ENCODE results near the gene NOS1AP.

Gene NOS1AP

DNA sequence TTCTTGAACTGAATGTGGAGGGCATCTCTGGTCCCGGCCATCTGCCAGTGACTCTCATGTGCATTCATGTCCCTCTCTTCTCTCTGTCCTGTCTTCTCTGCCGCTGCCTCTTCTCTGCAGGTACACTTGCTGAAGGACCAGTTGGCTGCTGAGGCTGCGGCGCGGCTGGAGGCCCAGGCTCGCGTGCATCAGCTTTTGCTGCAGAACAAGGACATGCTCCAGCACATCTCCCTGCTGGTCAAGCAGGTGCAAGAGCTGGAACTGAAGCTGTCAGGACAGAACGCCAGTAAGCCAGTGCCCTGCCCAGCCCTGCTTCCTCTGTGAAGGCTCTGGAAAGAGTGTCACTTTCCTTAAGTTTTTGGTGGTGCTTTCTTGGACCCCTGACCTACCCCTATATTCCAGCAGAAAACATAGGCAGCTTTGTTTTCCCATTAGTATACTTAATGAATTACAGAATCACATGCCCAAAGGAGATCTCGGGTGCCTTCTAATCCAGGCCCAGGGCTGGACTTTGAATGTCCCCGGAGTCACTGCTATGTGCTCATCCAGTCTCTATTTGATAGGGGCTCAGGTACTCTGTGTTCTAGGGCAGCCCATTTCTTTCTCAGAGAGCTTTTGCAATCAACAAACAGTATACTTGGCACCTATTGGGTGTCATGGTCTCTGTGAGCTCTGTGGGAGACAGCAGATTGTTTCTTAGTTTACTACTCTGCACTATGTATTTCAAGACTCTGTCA lies 296.0 kb downstream of the NOS1AP start:
- peaks cover 27% of the 10 kb centered on the region for H3K36me3 ChIP-seq (ENCODE audit: insufficient read depth, insufficient read length, low read length)
- H3K27me3 ChIP-seq (ENCODE audit: insufficient read depth, insufficient read length): no peaks in the 10 kb centered on the region
- H3K9ac ChIP-seq (ENCODE audit: insufficient read length, low read depth): no peak overlapping the region
- H3K9me3 ChIP-seq (ENCODE audit: insufficient read depth, low read length): no peaks in the 10 kb centered on the region
- no peaks in the 10 kb centered on the region for H3K4me1 ChIP-seq (ENCODE audit: insufficient read depth, insufficient read length)
- no peak overlapping the region for H3K4me3 ChIP-seq (ENCODE audit: insufficient read length, low read depth)
- no peak for DNase-seq (ENCODE audit: low read depth, low spot score)
- TF ChIP-seq YY1 (IDR thresholded peaks at IDR 0.05; ENCODE audit: insufficient read depth, insufficient read length) (no peak), SUZ12 (IDR thresholded peaks at IDR 0.05; ENCODE audit: extremely low read depth, insufficient read depth, insufficient read length) (no peak), ZNF274 (IDR thresholded peaks at IDR 0.05; ENCODE audit: low read depth, low read length) (no peak)

GRCh38 chr1:162366149-162366548 lies 296.7 kb downstream of the NOS1AP start:
- Histone ChIP-seq H3K4me3 (ENCODE audit: insufficient read length, low read depth) (no peak overlapping the region), H3K27me3 (ENCODE audit: insufficient read depth, insufficient read length) (no peaks in the 10 kb centered on the region), H3K4me1 (ENCODE audit: insufficient read depth, insufficient read length) (no peaks in the 10 kb centered on the region), H3K9me3 (ENCODE audit: insufficient read depth, low read length) (no peaks in the 10 kb centered on the region), H3K9ac (ENCODE audit: insufficient read length, low read depth) (no peak overlapping the region), H3K36me3 (ENCODE audit: insufficient read depth, insufficient read length, low read length) (peaks cover 27% of the 10 kb centered on the region)
- DNase-seq (ENCODE audit: low read depth, low spot score): no peak
- no peak for TF ChIP-seq ZNF274 (IDR thresholded peaks at IDR 0.05; ENCODE audit: low read depth, low read length)
- TF ChIP-seq YY1 (IDR thresholded peaks at IDR 0.05; ENCODE audit: insufficient read depth, insufficient read length): no peak
- no peak for TF ChIP-seq SUZ12 (IDR thresholded peaks at IDR 0.05; ENCODE audit: extremely low read depth, insufficient read depth, insufficient read length)

- TF ChIP-seq YY1 (IDR thresholded peaks at IDR 0.05; ENCODE audit: insufficient read depth, insufficient read length): no peak
- TF ChIP-seq SUZ12 (IDR thresholded peaks at IDR 0.05; ENCODE audit: extremely low read depth, insufficient read depth, insufficient read length): no peak
- no peak for TF ChIP-seq ZNF274 (IDR thresholded peaks at IDR 0.05; ENCODE audit: low read depth, low read length)
- no peak for DNase-seq (ENCODE audit: low read depth, low spot score)
- Histone ChIP-seq H3K9me3 (ENCODE audit: insufficient read depth, low read length) (no peaks in the 10 kb centered on the region), H3K36me3 (ENCODE audit: insufficient read depth, insufficient read length, low read length) (peaks cover 27% of the 10 kb centered on the region), H3K4me3 (ENCODE audit: insufficient read length, low read depth) (no peak overlapping the region), H3K4me1 (ENCODE audit: insufficient read depth, insufficient read length) (no peaks in the 10 kb centered on the region), H3K27me3 (ENCODE audit: insufficient read depth, insufficient read length) (no peaks in the 10 kb centered on the region), H3K9ac (ENCODE audit: insufficient read length, low read depth) (no peak overlapping the region)
These were observed 297.2 kb downstream of the NOS1AP start for GRCh38 chr1:162366671-162367070.

DNA sequence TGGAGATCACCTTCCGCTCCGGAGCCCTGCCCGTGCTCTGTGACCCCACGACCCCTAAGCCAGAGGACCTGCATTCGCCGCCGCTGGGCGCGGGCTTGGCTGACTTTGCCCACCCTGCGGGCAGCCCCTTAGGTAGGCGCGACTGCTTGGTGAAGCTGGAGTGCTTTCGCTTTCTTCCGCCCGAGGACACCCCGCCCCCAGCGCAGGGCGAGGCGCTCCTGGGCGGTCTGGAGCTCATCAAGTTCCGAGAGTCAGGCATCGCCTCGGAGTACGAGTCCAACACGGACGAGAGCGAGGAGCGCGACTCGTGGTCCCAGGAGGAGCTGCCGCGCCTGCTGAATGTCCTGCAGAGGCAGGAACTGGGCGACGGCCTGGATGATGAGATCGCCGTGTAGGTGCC lies 297.6 kb downstream of the NOS1AP start:
- H3K9me3 ChIP-seq (ENCODE audit: insufficient read depth, low read length): no peaks in the 10 kb centered on the region
- no peak overlapping the region for H3K9ac ChIP-seq (ENCODE audit: insufficient read length, low read depth)
- peaks cover under 1% of the 10 kb centered on the region for H3K4me1 ChIP-seq (ENCODE audit: insufficient read depth, insufficient read length)
- DNase-seq (ENCODE audit: low read depth, low spot score): no peak
- H3K27me3 ChIP-seq (ENCODE audit: insufficient read depth, insufficient read length): no peaks in the 10 kb centered on the region
- TF ChIP-seq SUZ12 (IDR thresholded peaks at IDR 0.05; ENCODE audit: extremely low read depth, insufficient read depth, insufficient read length): no peak
- TF ChIP-seq ZNF274 (IDR thresholded peaks at IDR 0.05; ENCODE audit: low read depth, low read length): no peak
- no peak for TF ChIP-seq YY1 (IDR thresholded peaks at IDR 0.05; ENCODE audit: insufficient read depth, insufficient read length)
- H3K36me3 ChIP-seq (ENCODE audit: insufficient read depth, insufficient read length, low read length): peaks cover 27% of the 10 kb centered on the region
- H3K4me3 ChIP-seq (ENCODE audit: insufficient read length, low read depth): no peak overlapping the region

- Histone ChIP-seq H3K4me3 (ENCODE audit: insufficient read length, low read depth) (no peak overlapping the region), H3K36me3 (ENCODE audit: insufficient read depth, insufficient read length, low read length) (peaks cover 27% of the 10 kb centered on the region), H3K9ac (ENCODE audit: insufficient read length, low read depth) (no peak overlapping the region), H3K4me1 (ENCODE audit: insufficient read depth, insufficient read length) (peaks cover 8% of the 10 kb centered on the region), H3K27me3 (ENCODE audit: insufficient read depth, insufficient read length) (no peaks in the 10 kb centered on the region), H3K9me3 (ENCODE audit: insufficient read depth, low read length) (no peaks in the 10 kb centered on the region)
- TF ChIP-seq SUZ12 (IDR thresholded peaks at IDR 0.05; ENCODE audit: extremely low read depth, insufficient read depth, insufficient read length) (no peak), YY1 (IDR thresholded peaks at IDR 0.05; ENCODE audit: insufficient read depth, insufficient read length) (no peak), ZNF274 (IDR thresholded peaks at IDR 0.05; ENCODE audit: low read depth, low read length) (no peak)
- no peak for DNase-seq (ENCODE audit: low read depth, low spot score)
These were observed 298.3 kb downstream of the NOS1AP start for GRCh38 chr1:162367772-162368171.

DNA sequence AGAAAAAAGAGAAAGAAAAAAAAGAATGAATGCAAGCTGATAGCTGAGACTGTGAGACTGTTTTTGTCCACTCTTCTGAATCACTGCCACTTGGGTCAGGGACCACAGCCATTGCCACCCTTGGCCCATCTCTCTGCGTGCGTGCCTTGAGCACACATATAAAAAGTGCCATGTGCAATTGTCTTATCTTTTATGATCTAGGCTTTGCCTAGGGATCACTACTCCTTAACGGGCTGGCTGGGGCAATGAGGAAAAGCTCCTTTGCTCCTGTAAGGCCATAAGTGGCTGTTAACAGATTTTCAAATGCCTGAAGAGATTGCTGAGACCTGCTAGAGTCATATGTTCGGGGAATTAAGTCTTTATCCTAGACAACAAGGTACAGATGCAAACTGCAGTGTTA lies 299.0 kb downstream of the NOS1AP start:
- TF ChIP-seq SUZ12 (IDR thresholded peaks at IDR 0.05; ENCODE audit: extremely low read depth, insufficient read depth, insufficient read length) (no peak), ZNF274 (IDR thresholded peaks at IDR 0.05; ENCODE audit: low read depth, low read length) (no peak), YY1 (IDR thresholded peaks at IDR 0.05; ENCODE audit: insufficient read depth, insufficient read length) (no peak)
- no peak overlapping the region for H3K4me3 ChIP-seq (ENCODE audit: insufficient read length, low read depth)
- no peaks in the 10 kb centered on the region for H3K9me3 ChIP-seq (ENCODE audit: insufficient read depth, low read length)
- H3K27me3 ChIP-seq (ENCODE audit: insufficient read depth, insufficient read length): no peaks in the 10 kb centered on the region
- peaks cover 27% of the 10 kb centered on the region for H3K36me3 ChIP-seq (ENCODE audit: insufficient read depth, insufficient read length, low read length)
- peaks cover 8% of the 10 kb centered on the region for H3K4me1 ChIP-seq (ENCODE audit: insufficient read depth, insufficient read length)
- DNase-seq (ENCODE audit: low read depth, low spot score): no peak
- H3K9ac ChIP-seq (ENCODE audit: insufficient read length, low read depth): no peak overlapping the region

DNA sequence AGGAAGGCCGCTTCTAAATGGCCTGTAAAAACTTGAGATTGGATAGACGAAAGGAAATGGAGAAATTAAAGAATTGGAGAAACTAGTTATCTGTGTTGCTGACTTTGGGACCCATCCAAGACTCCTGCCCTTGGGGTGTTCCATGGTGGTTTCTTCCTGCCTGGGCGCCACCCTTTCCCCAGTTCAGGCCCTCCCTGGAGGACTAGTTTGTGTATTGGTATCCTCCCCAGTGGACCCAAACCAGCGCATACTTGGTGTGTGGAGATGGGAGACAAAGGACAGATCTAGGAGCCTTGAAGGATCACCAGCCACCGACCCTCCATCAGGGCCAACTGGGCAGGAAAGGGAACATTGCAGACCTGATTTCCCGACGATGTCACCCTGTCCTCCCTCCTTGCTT lies 300.1 kb downstream of the NOS1AP start:
- peaks cover 8% of the 10 kb centered on the region for H3K4me1 ChIP-seq (ENCODE audit: insufficient read depth, insufficient read length)
- no peaks in the 10 kb centered on the region for H3K27me3 ChIP-seq (ENCODE audit: insufficient read depth, insufficient read length)
- no peaks in the 10 kb centered on the region for H3K9me3 ChIP-seq (ENCODE audit: insufficient read depth, low read length)
- no peak overlapping the region for H3K9ac ChIP-seq (ENCODE audit: insufficient read length, low read depth)
- no peak overlapping the region for H3K4me3 ChIP-seq (ENCODE audit: insufficient read length, low read depth)
- peaks cover 24% of the 10 kb centered on the region for H3K36me3 ChIP-seq (ENCODE audit: insufficient read depth, insufficient read length, low read length)
- no peak for TF ChIP-seq YY1 (IDR thresholded peaks at IDR 0.05; ENCODE audit: insufficient read depth, insufficient read length)
- no peak for TF ChIP-seq SUZ12 (IDR thresholded peaks at IDR 0.05; ENCODE audit: extremely low read depth, insufficient read depth, insufficient read length)
- TF ChIP-seq ZNF274 (IDR thresholded peaks at IDR 0.05; ENCODE audit: low read depth, low read length): no peak
- no peak for DNase-seq (ENCODE audit: low read depth, low spot score)
